HG03060 (cell line): ENCODE measurements around the gene DSEL.

Source experiments
- ATAC-seq: cut with Tn5 transposase; IDR thresholded peaks from one replicate; pipeline ENCODE4 v1.9.1; 2021; ENCODE audit warnings: low read depth, moderate number of reproducible peaks; ENCODE audit not compliant: unreplicated experiment

The DSEL gene

DNA sequence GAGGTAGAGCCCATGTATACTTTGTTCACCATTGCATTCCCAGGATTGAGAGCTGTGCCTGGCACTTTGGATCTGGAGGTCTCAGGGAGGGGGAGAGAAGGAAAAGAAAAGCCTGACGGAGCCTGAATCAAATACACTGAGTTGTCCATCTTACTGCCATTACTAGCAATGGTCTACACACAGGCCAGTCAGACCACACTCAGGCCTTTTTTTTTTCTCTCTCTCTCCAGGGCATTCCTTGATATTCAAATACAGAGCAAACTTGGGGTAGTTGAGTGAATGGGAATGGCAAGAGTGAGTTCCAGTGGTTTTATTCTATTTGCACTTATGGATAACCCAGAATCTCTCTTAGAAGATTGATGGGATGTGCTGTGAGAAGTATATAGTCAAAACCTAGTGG is 11.8 kb downstream of the DSEL start:
- ATAC-seq: no peak

DNA sequence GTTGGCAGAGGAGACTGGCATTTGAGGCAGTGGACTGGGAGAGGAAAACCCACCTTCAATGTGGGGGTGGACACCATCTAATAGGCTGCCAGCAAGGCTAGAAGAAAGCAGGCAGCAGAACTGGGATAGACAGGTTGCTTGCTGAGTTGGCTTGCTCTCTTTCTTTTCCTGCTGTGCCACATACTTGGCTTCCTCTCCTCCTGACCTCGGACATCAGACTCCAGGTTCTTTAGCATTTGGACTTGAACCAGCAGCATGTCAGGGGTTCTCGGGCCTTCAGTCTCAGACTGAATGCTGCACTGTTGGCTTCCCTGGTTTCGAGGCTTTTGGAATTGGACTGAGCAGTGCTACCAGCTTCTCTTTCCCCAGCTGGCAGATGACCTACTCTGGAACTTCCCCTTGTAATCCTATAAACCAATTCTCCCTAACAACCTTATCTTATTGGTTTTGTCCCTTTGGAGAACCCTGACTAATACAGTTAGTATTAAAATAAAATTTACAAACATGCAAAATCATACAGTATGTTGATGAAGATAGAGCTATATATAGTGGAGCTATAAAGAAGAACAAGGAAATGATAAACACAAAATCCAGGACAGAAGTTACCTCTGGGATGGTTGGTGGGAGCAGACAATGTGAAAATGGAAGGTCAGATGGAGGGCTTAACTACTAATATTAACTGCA is 15.9 kb downstream of the DSEL start:
- no peak for ATAC-seq

DNA sequence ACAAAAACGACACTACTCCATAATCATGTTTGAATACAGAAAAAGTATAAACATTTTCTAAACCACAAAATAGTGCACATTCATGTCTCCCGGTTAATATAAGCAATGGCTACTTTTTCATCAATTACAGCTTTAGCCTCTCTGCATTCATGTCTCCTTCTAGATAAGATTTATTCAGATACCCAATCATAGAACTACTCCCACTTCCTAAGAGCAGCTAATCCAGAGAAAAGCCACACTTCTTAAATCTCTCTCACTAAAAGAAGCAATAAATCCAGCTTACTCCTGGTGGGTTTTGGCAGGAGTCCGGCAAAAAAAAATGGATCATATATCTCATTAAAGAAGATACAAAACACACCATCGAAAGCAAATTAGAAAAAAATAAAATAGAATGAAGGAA is 20.1 kb downstream of the DSEL start:
- no peak for ATAC-seq

DNA sequence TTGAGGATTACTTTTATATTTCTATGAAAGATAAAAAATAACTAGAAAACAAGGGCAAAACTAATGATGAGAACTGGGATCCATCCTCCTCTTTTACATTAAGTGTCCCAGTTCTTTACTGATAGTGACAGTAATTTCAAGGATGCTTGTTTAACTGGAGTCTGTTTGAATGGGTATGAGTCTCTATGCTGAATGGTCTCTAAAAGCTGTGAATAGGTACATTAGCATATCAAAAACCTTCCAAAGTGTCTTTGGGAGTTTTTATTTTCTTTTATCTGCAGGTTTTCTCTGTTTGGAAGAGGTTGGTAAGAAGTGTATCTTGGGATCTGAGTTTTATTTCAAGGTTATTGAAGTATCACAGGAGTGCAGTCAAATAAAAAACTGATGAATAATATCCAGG is 30.0 kb downstream of the DSEL start:
- no peak for ATAC-seq

DNA sequence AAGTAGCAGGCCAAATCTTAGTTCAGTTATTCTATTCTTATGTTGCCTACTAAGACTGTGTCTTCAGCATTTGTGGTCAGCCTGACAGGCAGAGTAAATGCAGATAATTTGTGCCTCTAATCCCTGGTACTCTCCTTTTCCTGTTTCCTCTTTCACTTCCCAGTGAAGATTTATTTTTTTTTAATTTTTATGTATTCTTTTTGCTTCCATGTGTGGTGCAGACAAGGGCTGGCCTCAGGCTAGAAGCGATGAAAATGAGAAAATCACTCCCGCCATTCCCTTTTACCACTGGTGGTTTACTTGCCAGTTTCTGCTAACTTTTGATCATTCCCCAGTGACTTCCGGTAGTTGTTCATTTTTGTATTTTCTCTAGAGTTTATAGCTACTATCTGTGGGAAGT is 30.9 kb downstream of the DSEL start:
- ATAC-seq: no peak

DNA sequence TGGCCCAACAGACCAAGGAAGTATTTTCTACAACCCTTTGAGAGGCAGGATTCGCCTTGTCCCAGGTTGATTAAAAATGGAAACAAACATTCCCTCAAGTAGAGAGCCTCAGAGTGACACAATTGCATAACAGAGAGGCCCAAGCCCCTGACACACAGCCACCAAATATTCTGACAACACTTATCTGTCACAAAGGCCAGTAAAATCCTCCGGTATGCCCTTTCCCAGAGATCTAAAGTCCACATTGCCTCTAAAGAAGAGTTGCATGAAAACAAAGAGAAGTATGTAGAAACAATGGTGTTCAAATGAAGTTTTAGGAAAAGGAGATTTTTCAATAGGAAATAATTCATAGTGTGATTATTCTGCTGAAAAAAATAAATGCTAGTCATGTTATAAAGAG is 32.1 kb downstream of the DSEL start:
- ATAC-seq: no peak

DNA sequence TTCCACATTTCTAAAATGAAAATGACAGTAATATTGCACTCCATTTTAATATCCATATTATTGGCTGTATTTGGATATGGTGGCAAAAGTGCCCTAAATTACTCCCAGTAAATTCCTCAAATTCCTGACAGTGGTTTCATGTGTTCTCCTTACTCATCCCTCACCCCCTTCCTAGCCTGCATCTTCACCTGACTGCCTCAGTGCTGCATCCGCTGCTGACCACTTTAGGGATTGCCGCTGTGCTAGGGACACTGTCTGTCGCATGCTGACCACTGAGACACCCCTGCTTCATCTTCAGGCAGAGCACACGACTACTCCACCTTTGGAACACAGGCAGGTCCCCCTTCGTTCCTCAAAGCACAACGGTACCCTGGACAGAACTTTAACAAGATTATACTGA is 32.6 kb downstream of the DSEL start:
- no peak for ATAC-seq

DNA sequence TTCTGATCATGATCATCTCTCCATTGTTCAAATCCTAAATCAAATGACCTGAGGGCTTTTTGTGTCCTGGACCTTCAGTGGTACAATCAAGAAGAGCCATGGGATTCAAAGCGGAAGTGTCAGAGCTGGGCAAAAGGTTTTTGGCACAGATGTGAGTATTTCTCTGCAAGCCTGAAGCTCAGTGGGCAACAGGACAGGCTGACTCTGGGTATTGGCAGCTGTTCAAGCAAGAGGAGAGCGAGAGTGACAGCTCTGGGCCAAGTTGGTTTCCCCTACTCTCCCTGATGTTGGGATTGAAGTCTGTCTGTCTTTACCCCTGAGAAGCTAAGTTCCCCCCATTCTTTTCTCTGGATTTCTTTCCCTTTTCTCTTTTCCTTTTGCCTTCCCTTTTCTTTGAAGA is 33.3 kb downstream of the DSEL start:
- ATAC-seq: no peak

DNA sequence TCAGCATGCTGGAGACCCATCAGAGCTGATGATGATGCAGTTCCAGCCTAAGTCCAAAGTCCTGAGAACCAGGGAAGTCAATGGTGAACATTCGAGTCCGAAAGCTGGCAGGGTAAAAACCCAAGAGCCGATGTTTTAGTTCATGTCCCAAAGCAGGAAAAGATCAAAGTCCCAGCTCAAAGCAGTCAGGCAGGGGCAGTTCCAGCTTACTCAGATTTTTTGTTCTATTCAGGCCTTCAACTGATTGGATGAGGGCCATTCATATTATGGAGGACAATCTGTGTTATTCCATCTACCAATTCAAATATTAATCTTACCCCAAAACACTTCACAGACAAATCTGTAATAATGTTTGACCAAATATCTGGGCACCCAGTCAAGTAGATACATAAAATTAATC is 38.3 kb downstream of the DSEL start:
- no peak for ATAC-seq

DNA sequence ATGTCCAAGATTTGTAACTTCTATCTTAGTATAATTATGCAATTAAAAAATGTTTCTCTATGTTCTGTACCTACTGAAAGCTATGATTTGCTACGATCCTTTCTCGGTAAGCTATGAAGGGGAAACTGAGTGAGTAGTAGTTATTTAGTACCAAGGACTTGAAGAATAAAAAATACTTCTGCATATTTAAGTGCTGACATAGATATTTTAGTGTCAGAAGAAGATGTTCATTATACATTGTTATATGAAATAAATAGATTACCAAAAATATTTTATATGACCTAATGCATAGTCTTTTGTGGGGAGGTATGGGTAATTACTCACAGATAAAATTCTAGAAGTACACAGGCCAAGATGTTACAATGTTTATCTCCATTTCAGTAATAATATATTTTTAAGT is 39.0 kb downstream of the DSEL start:
- no peak for ATAC-seq

DNA sequence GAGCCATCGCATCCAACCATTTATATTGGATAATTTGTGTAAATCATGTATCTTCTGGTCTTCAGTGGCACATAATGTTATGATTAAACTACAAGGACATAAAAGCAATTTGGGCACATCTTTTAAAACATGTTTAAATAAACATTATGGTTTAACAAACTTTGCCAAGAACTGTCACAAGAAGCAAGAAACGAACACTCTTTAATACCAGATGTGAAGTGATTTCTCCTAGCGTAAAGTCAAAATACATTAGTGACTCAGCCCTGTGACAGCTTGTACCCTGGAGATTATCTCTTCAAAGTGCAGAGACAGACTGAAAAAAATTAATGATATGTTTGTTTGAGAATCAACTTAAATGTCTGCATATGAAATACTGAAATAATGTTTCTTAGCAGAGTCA is 39.9 kb downstream of the DSEL start:
- no peak for ATAC-seq

DNA sequence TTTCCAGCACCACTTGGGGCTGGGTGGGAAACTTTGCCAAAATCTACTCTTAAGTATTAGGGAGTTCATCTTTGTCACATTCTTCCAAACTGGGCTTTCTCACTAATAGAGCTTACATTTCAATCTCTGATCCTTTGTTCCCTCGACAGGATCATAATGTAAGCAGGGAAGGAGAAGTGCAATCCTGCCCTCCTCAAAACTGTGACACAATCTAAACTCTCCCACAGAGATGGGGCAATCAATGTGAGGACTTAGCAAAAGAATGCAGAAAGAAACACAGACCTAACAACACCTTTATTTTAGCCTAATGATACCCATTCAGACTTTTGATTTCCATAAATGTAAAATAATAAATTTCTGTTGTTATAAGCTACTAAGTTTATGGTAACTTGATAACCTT is 40.8 kb downstream of the DSEL start:
- no peak for ATAC-seq

DNA sequence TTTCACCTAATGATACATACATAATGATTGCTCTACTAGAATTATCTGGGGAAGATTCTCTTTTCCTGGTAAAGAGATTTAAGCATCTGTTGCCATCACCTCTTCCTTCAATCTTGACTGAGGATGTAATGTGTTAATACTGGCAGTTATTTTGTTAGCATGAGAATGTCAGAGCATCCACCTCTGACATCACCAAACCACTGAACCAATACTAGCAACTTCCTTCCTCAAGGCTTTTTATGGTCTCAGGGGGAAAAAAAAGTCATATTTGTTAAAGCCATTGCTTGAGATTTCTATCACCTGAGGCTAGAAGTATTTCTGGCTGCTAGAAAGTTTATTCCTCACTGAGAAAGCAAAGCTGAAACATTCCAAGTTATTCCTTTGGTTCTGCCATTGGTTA is 48.5 kb downstream of the DSEL start:
- no peak for ATAC-seq

DNA sequence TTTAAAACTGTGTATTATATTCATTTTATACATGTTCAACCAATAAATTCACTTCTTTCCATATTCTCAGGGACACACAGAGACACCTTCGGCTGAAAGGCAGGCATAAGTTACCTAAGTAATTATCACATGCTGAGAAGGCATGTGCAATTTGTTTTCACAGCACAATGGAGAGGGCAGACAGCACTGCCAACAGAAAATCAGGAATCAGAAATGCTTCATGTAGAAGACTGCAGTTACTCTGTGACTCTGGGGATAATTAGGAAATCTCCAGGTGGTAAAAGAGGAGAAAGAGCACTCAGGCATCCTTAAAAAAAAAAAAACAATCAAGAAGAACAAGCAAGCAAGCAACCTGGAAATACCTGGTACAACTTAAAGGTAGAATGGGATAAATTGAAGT is 49.3 kb downstream of the DSEL start:
- ATAC-seq: no peak

DNA sequence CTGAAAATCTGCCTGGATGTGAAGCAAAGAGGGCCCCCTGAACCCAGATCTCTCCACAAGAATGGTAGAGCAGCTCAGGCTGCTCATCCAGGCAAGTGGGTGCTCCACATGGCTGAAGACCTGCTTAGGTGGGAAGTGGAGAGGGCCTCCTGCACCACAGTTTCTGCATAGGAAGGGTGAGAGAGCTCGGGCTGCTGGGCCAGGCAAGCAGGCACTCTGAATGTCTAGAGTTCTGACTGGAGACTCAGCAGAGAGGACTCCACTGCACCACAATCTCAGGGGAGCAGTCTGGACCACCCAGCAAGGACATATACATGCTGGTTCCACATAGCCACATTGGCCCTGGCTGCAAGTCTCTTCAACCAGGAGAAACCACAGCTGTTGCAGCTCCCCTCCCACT is 52.0 kb downstream of the DSEL start:
- ATAC-seq: no peak

DNA sequence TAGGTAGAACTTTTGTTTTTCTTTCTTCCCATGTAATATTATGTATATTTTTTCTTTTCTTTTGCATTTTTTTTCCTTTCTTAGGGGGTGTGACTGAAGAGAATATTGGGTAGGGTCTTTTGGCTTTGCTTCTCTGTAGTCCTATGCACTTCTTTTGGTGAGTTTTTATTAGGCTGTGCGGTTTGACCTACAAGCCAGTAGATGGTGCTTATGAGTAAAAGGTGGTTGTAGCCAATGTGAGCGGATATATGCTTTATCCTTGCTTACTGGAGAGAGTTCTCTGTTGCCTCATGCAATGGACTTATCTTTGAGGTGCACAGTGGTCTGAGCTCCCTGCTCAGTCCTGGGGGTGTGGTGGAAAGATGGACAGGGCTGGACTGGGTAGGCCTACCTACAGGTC is 52.7 kb downstream of the DSEL start:
- no peak for ATAC-seq

DNA sequence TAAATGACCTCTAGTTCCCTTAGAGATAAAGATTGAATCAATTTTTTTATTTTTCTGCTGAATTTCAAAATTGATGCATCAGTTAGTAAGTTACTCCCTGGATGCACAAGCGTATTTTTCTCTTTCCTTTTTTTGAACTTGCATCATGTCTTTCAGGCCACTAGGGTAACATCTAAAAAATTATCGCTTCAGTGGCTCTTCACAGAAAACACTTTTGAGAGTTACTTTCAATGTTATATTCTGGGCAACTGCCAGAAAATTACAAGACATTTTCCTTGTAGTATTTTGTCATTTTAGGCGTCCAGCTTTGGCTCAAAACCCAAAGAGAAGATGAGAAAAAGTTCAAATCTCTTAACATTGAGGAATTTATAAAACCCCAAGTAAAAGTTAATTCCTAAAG is 59.8 kb downstream of the DSEL start:
- no peak for ATAC-seq
